NCI-H128 (cell line): ENCODE results near the gene LIN52.
A peak's percentile ranks its signal among the peaks of the same experiment; 100 is the strongest.

ENCODE experiments used
- DNase-seq: peaks from one replicate; lab custom pipeline; 2025; ENCODE audit not compliant: unreplicated experiment; lab: John Stamatoyannopoulos, UW

The LIN52 gene

DNA sequence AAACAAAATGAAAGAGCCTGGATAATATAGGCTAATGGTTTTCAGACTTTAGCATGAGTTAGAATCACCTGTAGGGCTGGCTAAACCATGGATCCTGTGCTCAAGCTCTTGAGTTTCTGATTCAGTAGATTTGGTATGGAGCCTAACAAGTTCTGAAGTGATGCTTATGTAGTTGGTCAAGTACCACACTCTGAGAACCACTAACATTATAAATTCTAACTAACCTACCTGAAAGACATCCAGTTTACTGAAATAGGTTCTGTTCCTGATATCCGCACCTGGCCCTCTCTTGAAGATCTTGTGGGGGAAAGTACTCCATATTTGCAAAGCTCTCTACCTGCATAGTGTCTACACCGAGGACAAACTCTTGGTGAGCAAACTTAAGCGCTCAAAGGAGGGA, 95.1 kb downstream of the LIN52 start:
- DNase-seq = no peak

GRCh38 chr14:74190927-74191575, 106.3 kb downstream of the LIN52 start:
- peak; percentile 3 for DNase-seq

- no peak for DNase-seq
Measured at GRCh38 chr14:74194506-74195274, 109.9 kb downstream of the LIN52 start.

DNA sequence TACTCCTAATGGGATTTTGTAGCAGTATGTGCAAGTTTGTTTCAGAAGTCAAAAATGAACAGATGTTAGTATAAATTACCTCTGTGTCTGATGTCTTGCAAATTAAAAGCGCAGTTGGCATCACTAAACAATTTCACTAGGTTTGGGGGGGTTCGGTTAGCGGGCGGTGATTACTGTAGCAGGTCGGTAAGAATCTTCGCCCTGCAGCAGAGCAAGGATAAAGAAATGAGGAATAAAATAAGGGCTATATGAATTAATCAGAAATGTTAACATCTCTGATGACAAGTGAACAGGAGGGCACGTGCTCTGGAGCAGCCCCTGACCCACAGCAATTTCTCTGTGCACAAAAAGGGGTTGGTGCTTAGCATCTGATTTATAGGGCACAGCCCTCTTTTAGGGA, 110.9 kb downstream of the LIN52 start:
- no peak for DNase-seq

GRCh38 chr14:74198441-74199234, 113.9 kb downstream of the LIN52 start:
- no peak for DNase-seq

DNA sequence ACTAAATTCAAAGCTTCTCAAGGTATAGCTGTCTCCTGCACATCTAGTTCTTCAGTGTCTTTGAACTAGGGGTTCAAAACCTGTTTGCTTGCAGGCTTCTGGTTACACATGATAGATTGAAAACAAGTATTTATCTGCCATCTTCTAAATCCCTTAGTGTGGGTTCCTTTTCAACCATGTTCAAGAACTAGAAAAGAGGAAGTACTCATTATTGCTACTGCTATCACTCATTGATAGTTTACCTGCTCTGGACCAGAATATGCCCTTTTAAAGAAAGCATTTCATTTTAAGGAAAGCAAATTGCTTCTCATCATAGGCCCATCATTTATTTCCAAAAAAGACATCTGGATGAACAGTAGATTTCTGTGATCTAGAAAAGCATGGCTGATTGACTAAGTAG, 117.4 kb downstream of the LIN52 start:
- DNase-seq = no peak

GRCh38 chr14:74203639-74204038, 118.9 kb downstream of the LIN52 start:
- DNase-seq = no peak

DNA sequence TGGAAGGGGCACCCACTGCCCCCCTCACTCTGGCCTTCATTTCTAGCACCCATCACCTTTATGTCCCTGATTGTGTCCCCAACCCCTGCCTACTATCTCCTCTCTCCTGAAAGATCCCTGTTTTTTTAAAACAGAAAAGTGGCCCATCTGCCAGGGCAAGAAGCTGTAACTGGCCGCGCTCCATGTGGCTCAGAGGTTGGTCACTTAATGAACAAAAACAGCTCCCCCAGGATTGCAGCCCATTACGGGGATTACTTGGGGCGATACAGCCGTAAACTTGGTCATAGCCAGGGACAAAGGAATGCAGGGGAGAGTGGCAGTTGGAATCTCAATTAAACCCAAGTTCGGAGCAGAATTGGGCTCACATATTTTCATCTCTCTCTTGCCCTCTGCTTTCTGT, 119.7 kb downstream of the LIN52 start:
- DNase-seq = no peak

- DNase-seq = no peak
Measured at GRCh38 chr14:74205882-74206281, 121.1 kb downstream of the LIN52 start.

DNA sequence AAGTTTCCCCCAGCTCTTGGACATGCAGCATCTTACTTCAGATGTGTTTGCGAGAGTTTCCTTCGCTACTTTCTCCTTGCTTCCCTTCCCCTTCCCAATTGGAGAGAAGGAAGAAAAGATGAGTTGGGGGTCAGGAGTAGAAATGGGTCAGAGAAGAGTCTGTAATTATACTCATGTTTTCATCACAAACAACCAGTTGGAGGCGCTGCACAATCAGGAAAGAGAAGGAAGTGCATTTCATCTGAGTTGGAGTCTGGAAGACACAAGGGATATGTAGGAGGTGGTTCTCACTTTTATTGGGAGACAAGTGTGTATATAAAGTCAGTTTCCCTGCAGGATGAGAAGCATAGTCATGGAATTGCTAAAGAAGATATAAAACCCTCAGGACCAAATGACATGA, 123.2 kb downstream of the LIN52 start:
- no peak for DNase-seq

DNA sequence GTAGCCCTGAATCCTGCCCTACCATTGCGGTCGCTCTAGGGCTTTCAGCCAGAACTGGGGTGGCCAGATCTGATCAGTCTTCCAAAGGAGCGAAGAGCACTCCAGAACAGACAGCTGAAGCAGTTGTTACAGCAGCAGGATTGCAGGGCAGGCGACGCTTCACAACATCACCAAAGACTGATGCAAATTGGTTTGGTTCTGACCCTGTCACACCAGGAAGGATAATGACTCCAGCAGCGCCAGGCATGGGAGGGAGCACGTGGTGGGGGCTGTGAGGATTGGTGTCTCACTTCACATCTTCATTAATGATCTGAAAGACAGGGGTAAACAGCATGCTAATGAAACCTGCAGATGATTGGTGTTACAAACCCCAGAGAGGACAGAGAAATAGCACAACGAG, 123.9 kb downstream of the LIN52 start:
- no peak for DNase-seq

GRCh38 chr14:74211945-74212580, 127.3 kb downstream of the LIN52 start:
- DNase-seq = no peak

GRCh38 chr14:74213907-74214803, 129.4 kb downstream of the LIN52 start:
- no peak for DNase-seq

GRCh38 chr14:74216671-74217070, 131.9 kb downstream of the LIN52 start:
- no peak for DNase-seq

DNA sequence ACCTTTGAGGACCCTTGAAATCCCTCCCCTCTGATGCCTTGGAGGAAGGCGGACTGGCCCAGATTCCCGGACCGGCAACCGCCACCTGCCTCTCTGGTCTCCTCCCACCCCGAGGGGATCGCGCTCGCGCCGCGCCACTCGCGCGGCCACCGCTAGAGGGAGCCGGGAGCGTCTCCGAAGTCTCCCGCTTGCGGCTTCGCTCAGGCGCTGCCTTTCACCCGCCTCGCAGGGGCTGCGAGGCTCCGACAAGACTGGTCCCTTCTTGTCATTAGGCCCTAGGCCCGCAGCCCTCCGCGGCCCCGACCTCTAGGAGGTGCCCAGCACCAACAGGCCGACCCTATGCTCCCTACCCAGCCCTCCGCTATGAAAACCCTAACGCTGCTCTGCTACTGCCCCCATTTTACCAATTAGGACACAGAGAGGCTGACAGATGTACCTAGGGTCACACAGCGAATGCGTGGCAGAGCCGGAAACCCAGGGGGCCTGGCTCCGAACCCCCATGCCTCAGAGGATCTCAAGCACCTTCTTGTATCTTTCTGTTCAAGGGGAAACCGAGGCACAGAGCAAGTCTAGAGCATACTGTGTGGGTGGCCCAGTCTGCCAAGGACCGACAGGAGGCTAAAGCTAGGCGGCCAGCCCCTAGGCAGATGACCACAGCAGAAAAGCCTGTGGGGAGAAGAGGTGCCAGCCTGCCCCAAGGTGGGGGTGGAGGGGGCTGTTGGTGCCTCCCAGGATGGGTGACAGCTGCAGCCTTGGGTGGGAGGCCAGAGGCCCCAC, 133.1 kb downstream of the LIN52 start:
- peak; percentile 21 for DNase-seq

GRCh38 chr14:74218462-74218861, 133.7 kb downstream of the LIN52 start:
- DNase-seq = no peak

- no peak for DNase-seq
Measured at GRCh38 chr14:74219277-74220205, 134.8 kb downstream of the LIN52 start.

GRCh38 chr14:74220991-74221390, 136.2 kb downstream of the LIN52 start:
- no peak for DNase-seq

DNA sequence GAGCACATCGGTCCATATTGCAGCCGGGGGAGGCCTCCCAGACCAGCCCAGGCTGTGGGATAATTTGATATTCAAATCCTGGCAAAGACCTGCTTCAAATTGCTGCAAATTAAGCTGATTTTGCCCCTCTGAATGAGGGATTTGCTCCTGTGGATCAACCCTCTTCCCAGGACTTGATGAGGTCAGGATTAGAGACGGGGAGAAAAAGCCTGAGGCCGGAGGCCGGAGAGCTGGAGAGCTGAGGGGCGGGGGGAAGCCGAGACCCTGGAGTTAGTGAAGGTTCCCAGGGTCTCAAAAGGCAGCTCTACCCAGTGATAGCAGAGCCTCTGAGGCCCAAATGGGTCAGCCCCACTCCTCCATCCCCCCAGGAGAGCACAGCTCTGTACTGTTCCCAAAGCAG, 137.0 kb downstream of the LIN52 start:
- DNase-seq = no peak
